NCI-H1417 (cell line): ENCODE measurements around the gene ALDH4A1.

ENCODE experiments used
- DNase-seq, 3 experiments: peaks; one replicate each; lab custom pipeline; 2025; lab: John Stamatoyannopoulos, UW

The ALDH4A1 gene

GRCh38 chr1:18902523-18903290, at the start of gene ALDH4A1:
Gene ALDH4A1, minus strand, starts transcription at chr1:18902555. Its CDS starts 32 bp downstream, at chr1:18902523.
- DNase-seq, result peak; percentile 95 to 98 (median 96)

DNA sequence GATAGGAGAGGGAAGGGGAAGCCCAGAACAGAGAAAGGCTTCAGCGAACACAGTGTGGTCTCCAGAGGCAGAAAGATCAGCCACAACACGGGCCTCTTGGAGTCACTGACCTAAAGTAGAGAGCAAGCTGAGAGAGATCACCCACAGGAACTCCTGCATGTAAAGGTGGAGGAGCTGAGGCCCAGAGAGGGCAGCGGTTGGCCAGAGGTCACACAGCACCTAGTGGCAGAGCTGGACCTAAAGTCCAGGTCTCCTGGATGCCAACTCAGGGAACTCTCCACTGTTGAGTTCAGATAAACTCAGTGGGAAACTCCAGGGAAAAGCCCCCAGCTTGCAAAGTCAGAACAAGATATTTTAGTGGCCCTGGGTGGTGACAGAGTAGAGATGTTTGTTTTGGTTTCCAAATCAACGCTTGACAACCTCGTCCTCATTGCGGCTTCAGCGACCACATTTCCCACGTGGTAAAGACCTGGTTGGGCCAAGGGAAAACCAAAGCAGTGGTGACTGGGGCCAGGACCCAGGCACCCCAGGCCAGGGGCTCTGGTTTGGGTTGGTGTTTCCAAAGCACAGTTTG, 49.5 kb upstream of the ALDH4A1 start:
- DNase-seq, result no peak

- no peak for DNase-seq
Observed at GRCh38 chr1:18951416-18951815, 49.1 kb upstream of the ALDH4A1 start.

GRCh38 chr1:18950401-18951026, 48.2 kb upstream of the ALDH4A1 start:
- DNase-seq, result no peak

GRCh38 chr1:18949686-18950400, 47.5 kb upstream of the ALDH4A1 start:
- no peak for DNase-seq

- DNase-seq, result no peak
Observed at GRCh38 chr1:18948913-18949685, 46.7 kb upstream of the ALDH4A1 start.

DNA sequence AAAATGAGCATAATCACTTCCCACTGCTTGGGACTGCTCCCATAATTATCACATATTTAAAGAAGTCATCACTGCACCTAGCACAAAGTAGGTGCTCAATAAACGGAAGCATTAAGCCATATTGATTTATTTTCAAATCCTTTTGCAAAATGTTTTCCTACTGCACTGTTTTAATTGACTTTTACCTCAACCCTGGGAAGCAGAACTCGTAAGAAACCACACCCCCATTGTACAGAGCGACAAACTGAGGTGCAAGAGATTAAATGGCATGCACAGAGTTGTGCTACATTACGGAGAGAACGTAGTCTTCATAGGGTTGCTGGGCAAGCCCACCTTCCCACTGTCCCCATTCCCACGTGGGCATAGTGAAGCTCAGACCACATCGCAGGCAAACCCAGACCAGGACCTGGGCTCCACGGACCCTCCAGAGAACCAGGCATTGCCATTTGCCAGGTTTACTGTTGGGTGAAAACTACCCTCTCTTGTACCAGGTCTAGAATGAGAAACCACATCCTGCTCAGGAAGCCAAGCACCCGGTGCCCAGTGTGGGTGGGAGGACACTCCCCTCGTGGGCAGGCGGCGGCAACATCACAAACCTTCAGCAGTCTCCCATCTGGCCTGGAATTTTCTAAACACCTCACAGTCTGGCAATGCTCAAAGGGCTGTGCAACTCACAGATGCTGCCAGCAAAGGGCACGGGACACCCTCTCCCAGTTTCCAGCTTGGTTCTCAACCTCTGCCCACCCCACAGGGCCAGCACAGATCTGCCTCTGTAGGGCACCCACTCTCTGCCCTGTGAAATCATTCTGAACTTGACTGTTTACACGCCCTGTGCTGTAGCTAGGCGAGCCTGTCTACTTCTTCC, 45.9 kb upstream of the ALDH4A1 start:
- no peak for DNase-seq

DNA sequence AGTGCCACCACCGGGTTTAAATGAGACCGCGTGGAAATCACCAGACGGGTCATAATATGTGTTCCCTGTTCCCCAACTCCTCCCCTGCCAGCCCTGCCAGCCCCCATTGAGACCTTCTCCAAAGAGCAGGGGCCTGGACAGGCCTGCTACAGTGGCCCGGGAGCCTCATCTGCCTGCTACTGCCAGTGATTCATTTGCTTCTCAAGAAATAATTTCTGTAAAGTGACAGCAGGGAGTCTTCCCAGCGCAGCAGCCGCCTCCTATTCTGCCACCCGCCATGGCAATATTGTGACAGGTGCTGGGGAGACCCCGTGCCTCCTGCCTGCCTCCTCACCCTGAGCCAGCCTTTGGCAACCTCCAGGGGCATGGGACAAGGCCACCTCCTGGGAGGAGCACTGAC, 45.2 kb upstream of the ALDH4A1 start:
- DNase-seq, result no peak

DNA sequence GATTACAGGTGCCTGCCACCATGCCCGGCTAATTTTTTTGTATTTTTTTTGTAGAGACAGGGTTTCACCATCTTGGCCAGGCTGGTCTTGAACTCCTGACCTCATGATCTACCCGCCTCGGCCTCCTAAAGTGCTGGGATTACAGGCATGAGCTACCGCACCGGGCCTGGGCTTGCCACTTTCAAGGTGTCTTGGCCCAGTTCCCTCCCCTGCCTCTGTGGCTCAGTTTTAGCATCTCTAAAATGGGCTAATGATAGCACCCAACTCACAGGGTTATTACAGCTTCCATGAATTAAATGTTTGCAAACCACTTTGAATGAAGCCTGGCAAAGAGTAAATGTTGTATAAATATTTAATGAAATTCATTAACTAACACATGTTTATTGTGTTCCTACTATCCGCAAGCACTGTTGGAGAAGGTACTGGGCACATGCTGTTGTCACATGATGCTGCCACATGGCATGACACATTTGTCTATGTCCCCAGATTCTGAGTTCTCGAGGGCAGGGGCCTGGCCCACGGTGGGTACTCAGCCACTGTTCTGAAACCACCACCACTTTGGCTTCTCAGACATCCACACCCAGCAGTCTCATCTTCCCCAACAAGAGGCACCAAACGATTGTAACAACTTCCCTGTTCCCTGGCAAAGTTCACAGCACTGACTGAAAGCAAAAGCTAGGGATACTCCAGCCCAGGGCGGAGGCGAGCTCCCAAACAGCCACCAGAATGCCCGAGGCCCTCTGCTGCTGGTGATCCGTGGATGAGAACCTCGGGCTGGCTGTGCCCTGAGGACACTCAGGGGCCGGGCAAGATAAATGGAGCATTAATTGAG, 44.4 kb upstream of the ALDH4A1 start:
- DNase-seq, result peak in 1 of 3 experiments; percentile 24

GRCh38 chr1:18945401-18945849, 43.1 kb upstream of the ALDH4A1 start:
- peak in 2 of 3 experiments; percentile 4 to 43 for DNase-seq

DNA sequence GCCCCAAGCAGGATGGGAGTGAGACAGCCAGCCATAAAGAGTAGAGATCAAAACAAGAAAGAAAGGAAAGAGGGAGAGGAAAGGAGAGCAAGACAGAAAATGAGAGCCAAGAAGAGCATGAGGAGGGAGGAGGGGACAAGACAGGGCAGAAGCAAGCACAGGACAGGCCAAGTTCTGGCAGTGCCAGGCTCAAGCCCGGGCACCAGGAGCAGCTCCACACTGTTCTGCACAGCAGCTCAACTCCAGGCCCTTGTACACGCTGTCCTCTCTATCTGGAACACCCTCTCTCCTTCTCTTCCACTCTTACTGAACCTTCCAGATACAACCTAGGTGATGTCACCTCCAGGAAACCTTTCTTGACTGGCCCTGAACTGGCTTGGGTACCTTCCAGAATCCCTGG, 42.5 kb upstream of the ALDH4A1 start:
- DNase-seq, result no peak

DNA sequence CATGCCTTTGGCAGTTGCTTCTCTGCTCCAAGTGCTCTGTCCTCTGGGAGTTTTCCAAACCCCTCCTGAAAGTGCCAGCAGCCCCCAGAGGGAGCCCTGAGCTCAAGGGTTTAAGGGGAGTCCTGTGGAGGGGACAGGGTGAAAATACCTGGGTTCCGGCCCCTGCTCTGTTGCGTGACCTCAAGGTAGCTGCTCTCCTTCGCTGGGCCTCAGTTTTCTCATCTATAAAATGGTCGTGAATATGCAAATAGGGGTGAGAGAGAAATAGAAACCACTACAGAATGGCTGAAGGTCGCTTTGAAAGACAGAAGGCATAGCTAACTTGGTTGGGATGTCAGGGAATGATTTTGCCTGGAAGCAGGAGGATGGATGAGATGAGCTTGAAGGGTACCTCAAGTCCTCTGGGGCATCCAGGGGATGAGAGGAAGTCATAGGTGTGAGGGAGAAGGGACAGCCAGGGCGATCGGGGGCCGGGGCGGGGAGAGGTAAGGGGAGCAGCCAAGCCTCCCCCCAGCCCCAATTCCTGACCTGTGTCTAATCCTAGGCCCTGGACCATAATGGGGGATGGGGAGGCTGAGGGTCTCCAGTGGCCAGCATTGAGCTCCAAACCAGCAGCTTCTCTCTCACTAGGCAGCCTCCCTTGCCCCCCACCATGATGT, 41.7 kb upstream of the ALDH4A1 start:
- DNase-seq, result no peak

GRCh38 chr1:18943162-18943561, 40.8 kb upstream of the ALDH4A1 start:
- no peak for DNase-seq

- DNase-seq, result no peak
Observed at GRCh38 chr1:18942340-18942739, 40.0 kb upstream of the ALDH4A1 start.

DNA sequence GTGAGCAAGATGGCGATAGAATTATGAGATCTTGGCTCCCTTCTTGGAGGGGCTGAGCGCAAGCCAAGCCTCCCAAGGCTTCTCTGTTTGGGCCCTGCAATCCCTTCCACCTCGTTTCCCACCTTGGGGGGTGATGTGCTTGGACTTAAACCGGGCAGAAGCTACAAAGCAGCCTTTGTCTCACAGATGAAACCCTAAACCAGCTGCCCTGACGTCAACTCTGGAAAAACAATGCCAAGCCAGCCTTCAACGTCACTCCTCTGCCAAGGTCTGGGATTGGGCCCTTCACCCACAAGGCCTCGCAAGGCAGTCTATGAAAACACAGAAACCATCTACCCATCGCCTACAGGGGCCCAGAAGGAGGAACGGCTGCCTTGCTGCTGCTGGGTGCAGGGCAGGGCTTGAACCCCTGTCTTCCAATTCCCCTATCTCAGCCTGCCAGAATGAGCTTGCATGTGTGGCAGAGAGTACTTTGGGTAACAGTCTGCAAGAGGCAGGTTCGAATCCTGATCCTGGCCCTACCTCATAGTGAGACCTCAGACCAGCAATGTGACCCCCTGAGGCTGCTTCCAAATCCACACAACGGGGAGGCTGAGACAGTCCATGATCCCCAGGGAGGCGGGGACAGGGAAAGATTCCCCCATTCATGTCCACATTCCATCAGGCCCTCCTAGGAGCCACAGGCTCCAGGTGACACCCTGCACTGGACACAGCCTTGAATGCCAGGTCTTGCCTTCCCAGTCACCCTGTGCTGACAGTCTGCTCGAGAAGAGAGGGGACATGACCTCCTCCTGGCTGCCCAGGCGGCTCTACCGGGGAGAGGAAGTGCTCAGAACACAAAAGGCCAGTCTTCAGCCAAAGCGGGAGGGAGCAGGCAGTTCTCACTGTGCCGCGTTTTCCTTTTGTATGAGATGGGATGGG, 39.1 kb upstream of the ALDH4A1 start:
- no peak for DNase-seq

DNA sequence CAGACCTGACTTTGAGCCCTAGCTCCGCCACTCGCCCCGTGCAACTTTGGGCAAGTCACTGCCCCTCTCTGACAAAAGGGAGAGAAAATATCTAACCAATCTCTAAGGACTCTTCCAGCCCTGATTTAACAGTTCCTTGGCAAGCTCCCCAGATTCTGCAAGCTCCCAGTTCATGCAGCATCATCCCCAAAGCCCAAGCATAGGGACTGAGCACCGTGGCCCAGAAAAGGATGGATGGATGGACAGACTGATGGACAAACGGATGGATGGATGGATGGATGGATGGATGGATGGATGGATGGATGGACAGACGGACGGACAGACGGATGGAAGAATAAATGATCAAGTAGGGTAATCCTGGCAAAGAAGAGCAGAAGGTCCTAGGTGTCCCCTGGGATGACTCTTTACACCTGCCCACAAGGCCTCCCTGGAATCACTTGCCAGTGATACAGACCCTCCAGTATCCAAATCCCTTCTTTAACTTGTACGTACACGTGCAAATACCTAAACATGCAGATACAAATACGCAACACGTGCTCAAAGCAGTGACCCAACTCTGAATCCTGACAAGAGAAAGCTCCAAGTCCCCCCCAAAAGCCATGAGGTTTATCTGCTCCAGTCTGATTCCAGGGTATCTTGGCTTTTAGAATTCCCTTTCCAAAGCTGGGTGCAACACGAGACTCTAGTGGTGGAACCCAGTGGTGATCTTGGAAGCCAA, 38.1 kb upstream of the ALDH4A1 start:
- DNase-seq, result no peak
